Measurements from ENCODE around the gene MYBPC2.

DNA sequence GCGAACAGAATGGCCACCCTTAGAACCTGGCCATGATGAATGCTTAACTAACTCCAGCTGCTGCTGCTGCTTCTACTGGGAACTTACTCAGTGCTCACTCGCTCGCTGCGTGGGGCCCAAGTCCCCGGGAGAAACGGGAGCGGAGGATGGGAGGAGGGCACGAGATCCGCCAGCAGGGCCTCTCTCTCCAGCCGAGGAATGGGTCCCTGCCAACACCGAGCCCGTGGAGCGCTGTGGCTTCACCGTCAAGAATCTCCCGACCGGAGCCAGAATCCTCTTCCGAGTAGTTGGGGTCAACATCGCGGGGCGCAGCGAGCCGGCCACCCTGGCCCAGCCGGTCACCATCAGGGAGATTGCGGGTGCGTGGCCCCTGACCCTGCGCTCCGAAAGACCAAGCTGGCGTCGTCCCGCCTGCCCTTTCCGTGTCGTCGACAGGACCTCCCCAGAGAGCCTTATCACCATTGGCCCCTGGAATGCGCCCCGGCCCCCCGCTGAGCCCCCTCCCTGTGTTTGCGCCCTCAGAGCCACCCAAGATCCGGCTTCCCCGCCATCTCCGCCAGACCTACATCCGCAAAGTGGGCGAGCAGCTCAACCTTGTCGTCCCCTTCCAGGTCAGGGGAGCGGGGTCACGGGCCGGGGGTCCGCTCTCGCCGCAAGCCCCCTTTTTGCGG lies 25.8 kb downstream of the MYBPC2 start:
- TF ChIP-seq TEAD2 (tag; IDR thresholded peaks at IDR 0.05) (no peak), EZH2 (IDR thresholded peaks at IDR 0.05; ENCODE audit: borderline replicate concordance, low read depth, low read length) (no peak), KDM1A (IDR thresholded peaks at IDR 0.05) (no peak), SRF (CRISPR knock-in tag; IDR thresholded peaks at IDR 0.05) (no peak)
- TF ChIP-seq, protein P1, sequence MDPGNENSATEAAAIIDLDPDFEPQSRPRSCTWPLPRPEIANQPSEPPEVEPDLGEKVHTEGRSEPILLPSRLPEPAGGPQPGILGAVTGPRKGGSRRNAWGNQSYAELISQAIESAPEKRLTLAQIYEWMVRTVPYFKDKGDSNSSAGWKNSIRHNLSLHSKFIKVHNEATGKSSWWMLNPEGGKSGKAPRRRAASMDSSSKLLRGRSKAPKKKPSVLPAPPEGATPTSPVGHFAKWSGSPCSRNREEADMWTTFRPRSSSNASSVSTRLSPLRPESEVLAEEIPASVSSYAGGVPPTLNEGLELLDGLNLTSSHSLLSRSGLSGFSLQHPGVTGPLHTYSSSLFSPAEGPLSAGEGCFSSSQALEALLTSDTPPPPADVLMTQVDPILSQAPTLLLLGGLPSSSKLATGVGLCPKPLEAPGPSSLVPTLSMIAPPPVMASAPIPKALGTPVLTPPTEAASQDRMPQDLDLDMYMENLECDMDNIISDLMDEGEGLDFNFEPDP (CRISPR knock-in tag; IDR thresholded peaks at IDR 0.05), result no peak
- TF ChIP-seq, protein P2, sequence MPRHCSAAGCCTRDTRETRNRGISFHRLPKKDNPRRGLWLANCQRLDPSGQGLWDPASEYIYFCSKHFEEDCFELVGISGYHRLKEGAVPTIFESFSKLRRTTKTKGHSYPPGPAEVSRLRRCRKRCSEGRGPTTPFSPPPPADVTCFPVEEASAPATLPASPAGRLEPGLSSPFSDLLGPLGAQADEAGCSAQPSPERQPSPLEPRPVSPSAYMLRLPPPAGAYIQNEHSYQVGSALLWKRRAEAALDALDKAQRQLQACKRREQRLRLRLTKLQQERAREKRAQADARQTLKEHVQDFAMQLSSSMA (CRISPR knock-in tag; IDR thresholded peaks at IDR 0.05), result no peak
- TF ChIP-seq, protein P3, sequence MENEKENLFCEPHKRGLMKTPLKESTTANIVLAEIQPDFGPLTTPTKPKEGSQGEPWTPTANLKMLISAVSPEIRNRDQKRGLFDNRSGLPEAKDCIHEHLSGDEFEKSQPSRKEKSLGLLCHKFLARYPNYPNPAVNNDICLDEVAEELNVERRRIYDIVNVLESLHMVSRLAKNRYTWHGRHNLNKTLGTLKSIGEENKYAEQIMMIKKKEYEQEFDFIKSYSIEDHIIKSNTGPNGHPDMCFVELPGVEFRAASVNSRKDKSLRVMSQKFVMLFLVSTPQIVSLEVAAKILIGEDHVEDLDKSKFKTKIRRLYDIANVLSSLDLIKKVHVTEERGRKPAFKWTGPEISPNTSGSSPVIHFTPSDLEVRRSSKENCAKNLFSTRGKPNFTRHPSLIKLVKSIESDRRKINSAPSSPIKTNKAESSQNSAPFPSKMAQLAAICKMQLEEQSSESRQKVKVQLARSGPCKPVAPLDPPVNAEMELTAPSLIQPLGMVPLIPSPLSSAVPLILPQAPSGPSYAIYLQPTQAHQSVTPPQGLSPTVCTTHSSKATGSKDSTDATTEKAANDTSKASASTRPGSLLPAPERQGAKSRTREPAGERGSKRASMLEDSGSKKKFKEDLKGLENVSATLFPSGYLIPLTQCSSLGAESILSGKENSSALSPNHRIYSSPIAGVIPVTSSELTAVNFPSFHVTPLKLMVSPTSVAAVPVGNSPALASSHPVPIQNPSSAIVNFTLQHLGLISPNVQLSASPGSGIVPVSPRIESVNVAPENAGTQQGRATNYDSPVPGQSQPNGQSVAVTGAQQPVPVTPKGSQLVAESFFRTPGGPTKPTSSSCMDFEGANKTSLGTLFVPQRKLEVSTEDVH (IDR thresholded peaks at IDR 0.05; ENCODE audit: low read depth, partially characterized antibody), result no peak
- TF ChIP-seq, protein P4, sequence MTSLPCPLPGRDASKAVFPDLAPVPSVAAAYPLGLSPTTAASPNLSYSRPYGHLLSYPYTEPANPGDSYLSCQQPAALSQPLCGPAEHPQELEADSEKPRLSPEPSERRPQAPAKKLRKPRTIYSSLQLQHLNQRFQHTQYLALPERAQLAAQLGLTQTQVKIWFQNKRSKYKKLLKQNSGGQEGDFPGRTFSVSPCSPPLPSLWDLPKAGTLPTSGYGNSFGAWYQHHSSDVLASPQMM (CRISPR knock-in tag; IDR thresholded peaks at IDR 0.05), result no peak
- TF ChIP-seq, protein P5, sequence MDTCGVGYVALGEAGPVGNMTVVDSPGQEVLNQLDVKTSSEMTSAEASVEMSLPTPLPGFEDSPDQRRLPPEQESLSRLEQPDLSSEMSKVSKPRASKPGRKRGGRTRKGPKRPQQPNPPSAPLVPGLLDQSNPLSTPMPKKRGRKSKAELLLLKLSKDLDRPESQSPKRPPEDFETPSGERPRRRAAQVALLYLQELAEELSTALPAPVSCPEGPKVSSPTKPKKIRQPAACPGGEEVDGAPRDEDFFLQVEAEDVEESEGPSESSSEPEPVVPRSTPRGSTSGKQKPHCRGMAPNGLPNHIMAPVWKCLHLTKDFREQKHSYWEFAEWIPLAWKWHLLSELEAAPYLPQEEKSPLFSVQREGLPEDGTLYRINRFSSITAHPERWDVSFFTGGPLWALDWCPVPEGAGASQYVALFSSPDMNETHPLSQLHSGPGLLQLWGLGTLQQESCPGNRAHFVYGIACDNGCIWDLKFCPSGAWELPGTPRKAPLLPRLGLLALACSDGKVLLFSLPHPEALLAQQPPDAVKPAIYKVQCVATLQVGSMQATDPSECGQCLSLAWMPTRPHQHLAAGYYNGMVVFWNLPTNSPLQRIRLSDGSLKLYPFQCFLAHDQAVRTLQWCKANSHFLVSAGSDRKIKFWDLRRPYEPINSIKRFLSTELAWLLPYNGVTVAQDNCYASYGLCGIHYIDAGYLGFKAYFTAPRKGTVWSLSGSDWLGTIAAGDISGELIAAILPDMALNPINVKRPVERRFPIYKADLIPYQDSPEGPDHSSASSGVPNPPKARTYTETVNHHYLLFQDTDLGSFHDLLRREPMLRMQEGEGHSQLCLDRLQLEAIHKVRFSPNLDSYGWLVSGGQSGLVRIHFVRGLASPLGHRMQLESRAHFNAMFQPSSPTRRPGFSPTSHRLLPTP (IDR thresholded peaks at IDR 0.05; ENCODE audit: borderline replicate concordance, extremely low read depth, insufficient read length), result no peak

All from K562 (cell line).